ENCODE data around the gene IL20.
"Not testable (repeated sequence)": the region's sequence is repeated elsewhere in the genome, so short reads cannot be mapped to it uniquely, and the experiment has no call there.

IL20 gene

DNA sequence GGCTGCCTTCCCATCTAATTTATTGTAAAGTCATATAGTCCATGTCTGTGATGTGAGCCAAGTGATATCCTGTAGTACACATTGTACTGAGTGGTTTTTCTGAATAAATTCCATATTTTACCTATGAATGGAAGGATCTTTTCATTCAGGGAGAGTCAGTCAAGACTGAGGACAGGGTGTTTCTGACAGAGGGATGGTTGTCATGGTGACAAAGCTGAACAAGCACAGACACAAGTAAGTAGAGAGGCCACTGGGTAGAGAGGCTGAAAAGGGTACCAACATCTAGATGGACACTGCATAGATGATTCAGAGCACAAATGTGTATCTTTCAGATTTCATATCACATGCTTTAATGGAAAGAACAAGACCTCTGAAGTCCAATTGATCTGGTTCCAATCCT is 22.6 kb upstream of the IL20 start:
- DNase-seq (ENCODE audit: low spot score): no peak

DNA sequence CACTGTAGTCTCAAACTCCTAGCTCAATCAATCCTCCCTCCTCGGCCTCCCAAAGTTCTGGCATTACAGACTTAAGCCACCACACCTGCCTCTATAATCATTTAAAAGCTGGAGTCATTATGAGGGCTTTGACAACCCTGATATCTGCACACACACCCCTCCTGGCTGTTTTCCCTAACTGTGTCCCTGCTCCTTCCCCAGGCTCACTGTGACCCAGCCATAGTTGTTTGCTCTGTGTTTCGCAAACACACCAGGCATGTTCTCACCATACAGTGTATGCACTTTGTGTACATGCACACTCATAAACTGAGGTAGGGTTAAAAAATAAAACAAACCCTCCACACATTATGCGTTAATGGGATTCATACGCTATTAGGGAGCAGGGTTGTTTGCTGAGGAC is 21.8 kb upstream of the IL20 start:
- no peak for DNase-seq (ENCODE audit: low spot score)

DNA sequence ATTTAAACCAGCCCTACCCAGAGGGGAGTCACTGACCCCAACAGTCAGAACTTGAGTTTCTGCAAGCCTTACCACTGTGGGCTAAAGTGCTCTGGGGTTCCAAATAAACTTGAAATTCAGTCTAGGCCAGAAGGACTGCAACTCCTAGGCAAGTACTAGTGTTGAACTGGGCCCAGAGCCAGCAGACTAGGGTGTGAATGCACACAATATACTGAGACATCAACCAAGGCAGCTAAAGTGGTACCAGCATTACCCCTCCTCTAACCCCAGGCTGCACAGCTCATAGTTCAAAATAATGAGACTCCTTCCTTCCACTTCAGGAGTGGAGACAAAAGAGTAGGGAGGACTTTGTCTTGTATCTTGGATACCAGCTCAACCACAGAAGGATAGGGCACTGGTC is 18.9 kb upstream of the IL20 start:
- DNase-seq (ENCODE audit: low spot score): no peak

DNA sequence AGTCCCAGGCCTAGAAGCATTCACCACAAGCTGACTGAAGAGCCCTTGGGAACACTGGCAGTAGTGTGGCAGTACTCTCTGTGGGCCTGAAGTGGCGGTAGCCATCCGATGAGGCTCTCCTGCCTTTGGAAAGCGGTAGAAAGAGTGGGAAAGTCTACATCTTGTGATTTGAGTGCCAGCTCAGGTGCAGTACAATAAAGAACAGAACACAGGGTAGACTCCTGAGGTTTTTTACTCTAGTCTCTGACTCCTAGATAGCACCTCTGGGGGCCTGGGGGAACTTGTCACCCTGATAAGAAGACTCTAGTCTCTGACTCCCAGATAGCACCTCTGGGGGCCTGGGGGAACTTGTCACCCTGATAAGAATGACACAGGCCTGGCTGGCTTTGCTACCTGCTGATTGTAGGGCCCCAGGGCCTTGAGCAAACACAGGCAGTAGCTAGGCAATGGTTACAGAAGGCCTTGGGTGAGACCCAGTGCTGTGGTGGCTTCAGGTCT is 18.0 kb upstream of the IL20 start:
- no peak for DNase-seq (ENCODE audit: low spot score)

DNA sequence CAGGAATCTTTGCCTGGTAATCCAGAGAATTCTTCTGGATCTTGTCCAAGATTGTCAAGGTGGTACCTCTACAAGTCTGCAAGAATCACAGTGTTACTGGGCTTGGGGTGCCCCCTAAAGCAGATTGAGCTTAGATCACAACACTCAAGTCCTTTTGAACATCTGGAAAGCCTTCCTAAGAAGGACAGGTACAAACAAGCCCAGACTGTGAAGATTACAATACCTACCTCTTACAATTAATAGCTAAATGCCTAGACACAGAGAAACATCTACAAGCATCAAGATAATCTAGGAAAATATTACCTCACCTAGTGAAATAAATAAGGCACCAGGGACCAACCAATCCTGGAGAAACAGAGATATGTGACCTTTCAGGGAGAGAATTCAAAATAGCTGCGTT is 17.5 kb upstream of the IL20 start:
- DNase-seq (ENCODE audit: low spot score): no peak

DNA sequence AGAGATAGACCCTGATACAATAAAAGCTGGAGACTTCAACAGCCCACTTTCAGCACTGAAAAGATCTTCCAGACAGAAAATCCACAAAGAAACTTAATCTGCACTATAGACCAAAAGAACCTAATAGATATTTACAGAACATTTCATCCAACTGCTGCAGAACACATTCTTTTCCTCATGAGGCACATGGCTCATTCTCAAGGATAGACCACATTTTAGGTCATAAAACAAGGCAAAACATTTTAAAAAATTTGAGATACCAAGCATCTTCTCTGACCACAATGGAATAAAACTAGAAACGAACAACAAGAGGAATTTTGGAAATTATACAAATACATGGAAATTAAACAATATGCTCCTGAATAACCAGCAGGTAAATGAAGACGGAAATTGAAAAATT is 15.0 kb upstream of the IL20 start:
- DNase-seq (ENCODE audit: low spot score): no peak

DNA sequence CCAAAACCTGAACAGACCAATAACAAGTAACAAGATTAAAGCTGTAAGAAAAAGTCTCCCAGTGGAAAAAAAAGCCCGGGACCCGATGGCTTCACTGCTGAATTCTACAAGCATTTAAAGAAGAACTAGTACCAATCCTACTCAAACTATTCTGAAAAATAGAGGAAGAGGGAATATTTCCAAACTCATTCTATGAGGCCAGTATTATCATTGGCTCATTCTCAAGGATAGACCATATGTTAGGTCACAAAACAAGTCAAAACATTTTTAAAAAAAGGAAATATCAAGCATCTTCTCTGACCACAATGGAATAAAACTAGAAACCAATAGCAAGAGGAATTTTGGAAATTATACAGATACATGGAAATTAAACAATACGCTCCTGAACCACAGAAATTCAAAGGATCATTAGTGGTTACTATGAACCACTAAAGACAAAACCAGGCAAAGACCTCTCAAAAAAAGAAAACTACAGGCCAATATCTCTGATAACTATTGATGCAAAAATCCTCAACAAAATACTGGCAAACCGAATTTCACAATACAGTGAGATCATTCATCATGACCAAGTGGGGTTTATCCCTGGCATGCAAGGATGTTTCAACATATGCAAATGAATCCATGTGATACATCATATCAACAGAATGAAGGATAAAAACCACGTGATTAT is 13.9 kb upstream of the IL20 start:
- peak; percentile 21 for DNase-seq (ENCODE audit: low spot score)

DNA sequence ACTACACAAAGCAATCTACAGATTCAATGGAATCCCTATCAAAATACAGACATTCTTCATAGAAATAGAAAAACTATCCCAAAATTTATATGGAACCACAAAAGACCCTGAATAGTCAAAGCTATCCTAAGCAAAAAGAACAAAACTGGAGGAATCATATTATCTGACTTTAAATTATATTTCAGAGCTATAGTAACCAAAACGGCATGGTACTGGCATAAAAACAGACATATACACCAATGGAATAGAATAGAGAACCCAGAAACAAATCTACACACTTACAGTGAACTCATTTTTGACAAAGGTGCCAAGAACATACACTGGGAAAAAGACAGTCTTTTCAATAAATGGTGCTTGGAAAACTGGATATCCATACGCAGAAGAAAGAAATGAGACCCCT is 12.8 kb upstream of the IL20 start:
- not testable (repeated sequence) for DNase-seq (ENCODE audit: low spot score)

DNA sequence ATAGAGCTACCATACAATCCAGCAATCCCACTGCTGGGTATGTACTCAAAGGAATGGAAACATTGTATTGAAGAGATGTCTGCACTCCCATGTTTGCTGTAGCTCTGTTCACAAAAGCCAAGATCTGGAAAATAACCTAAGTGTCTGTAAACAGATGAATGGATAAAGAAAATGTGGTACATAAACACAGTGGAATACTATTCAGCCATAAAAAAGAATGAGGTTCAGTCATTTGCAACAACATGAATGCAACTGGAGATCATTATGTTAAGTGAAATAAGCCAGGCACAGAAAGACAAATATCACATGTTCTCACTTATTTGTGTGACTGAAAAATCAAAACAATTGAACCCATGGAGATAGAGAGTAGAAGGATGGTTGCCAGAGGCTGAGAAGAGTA is 11.7 kb upstream of the IL20 start:
- DNase-seq (ENCODE audit: low spot score): not testable (repeated sequence)

DNA sequence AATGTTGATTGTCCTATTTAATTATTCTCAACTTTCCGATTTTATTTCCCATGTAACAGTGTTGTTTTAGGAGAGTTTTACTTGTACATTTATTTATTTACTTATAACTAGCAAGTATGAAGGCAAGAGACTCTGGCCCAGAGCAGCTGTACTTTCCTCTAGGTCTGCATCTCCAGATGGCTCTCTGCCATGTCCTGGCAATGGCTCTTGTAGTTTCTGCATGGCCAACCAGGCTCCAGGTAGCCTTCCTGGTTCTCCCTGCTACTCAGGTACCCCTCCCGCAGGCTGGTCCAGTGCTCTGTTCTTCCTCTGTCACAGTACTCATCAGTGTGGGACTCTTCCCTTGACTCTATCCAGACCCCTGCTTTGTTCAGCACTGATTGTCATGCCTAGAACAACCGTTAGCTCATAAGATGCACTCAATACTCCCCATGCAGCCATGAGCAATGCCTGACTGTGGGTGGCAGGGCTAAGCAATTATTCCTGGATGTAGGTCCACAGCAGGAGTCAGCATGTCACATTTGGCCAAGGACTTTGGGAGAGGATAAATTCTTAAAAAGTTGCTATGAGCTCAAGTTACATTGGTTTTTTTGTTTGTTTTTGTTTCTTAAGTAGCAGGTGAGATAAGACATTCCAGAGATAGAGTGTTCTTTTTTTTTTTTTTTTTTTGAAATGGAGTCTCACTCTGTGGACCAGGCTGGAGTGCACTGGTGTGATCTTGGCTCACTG is 10.9 kb upstream of the IL20 start:
- no peak for DNase-seq (ENCODE audit: low spot score)

DNA sequence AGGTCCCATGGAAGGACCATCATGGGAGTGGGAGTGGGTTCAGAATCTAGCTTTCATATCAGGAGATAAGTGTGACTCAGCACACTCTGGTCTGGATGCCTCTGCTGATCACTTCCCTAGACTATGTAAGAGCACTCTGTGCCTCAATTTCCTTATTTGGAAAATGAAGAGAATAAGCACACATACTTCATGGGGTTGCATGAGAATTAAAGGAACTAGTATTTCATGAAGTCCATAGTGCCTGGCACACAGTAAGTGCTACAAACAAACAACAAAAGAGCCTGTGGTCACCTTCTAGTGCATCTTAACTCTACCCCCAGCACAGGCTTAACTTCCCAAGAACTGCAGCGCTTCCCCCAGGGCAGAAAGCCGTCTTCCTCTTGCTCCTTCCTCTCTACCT is 9.6 kb upstream of the IL20 start:
- DNase-seq (ENCODE audit: low spot score): no peak

DNA sequence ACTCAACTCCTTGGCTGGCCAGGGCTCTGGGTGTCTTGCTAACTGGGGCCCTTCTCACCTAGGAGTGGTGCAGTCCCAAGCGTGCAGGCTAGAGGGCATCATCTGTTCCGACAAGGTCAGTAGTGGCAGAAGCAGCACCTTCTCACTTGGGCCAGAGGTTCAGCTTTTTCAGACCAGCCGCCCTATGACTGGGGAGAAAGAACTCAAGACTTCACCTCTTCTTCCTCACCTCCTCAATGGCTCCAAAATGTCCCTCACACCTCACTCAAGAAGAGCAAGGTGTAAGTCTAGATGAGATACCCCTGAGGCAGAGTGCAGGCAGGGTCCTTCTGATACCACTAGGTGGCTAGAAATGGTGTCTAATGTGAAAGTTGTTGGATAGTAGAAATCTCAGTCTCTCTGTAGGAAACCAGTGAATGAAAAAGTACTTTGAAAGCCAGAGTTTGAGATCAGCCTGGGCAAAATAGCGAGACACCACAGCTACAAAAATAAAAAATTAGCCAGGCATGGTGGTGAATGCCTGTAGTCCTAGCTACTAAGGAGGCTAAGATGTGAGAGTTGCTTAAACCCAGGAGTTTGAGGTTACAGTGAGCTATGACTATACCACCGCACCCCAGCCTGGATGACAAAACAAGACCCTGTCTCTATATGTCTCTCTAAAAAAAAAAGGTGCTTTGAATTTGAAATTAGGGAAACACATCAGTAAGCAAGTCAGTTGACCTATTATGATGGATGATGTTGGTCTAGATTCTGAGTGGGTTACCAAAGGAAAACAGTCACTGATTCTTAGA is 8.6 kb upstream of the IL20 start:
- DNase-seq (ENCODE audit: low spot score): no peak

DNA sequence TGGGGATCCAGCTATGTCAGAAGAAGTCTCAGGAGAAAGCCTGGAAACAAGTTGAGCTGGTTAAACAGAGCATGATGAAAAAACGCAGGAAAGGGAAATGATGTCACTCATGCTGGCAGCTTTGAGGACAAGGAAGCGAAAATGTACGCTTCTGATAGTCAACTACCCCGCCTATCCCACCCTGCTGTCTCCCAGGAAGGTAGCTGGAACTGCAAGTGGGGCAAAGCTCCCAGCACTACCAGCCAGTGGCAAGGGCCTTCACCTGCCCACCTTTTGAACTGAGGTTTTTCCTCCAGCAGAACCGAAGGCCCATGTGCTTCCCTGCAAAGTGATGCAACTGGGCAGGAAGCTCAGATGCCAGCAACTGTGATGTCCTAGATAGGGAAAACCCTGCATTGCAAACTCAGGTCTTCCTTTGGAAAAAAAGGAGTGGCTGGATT is 6.3 kb upstream of the IL20 start:
- no peak for DNase-seq (ENCODE audit: low spot score)

DNA sequence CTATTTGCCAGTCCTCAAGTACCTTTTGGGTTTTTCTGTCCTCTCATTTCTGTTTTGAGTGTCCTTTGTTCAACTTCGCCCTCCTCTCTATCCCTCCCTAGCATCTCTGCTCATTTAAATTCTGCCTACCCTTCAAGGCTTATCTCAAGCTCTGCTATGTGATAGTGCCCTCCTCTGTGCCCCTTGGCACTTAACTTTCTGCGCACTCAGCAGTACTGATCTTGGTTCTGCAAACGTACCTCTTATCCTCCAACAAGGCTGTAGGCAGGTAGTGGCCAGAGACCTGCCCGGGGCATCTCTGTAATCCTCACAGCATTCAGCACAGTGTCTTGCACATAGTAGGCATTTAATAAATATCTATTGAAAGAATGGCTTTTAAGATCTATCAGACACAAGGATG is 5.3 kb upstream of the IL20 start:
- no peak for DNase-seq (ENCODE audit: low spot score)

DNA sequence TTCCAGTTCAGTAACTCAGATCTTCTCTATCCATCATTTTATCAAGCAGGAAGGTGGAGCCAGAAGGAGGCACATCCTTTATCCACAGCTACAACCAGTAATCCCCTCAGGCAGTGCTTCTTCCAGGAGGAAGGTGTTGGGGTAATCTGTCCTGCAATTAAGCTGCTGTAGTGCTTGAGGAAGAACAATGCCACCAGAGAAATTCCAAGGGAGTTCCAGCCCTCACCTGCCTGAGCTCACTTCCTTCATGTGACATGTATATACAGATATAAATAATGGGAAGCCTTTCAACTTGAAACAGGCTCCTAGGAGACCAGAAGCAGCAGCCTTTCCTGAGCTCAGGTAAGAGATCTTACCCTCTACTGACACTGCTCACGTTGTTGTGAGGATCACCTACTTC is 2.2 kb upstream of the IL20 start:
- no peak for DNase-seq (ENCODE audit: low spot score)

DNA sequence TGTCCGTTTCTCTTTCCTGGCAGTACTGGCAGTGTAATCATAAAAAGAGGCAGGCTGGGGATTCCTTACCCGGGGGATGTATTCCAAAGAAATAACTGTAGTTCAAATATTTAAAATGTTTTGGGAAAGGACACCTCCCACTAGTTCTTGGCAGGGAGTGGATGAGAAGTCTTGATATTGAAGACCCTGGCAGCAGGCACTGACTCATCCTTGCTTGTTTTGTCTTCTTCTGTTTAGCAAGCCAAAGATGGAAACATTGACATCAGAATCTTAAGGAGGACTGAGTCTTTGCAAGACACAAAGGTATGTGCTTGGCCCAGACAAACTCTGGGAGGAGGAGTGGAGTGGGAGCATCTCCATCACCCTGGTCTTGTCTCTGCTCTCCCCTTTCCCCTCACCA is 639 bp downstream of the IL20 start:
- peak; percentile 24 for DNase-seq (ENCODE audit: low spot score)

DNA sequence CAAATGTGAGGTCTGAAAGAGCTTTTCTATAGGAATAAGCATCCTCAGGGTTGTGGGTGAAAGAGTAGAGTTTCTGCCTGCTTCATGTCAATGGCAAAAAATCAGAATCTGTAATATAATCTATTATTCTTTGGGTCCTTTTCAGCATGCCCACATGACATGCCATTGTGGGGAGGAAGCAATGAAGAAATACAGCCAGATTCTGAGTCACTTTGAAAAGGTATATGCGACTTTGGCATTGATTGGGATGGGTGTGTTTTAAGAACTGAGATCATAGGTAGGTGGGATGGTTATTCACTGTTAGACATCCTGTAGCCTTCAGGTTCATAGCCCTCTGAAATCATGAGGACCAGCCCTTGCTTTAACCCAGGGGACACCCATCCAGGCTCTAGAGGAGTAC is 1.8 kb downstream of the IL20 start:
- DNase-seq (ENCODE audit: low spot score): no peak

DNA sequence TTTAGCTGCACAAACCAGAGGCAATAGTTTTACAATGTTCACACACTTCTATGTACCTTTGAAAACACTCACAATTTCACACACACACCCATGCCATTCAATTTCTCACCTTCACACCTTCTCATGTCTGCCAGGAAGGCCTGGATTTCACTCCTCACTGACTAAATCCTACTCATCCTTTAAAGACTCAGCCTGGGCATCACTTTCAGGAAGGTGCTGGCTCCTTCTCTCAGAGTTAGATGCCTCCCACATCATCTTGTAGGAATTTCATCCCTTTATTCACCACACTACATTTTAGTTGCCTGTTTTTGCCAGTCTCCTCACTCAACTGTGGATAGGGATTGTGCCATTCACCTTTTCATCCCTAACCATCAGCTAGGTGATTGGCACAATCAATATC is 2.3 kb downstream of the IL20 start:
- no peak for DNase-seq (ENCODE audit: low spot score)

DNA sequence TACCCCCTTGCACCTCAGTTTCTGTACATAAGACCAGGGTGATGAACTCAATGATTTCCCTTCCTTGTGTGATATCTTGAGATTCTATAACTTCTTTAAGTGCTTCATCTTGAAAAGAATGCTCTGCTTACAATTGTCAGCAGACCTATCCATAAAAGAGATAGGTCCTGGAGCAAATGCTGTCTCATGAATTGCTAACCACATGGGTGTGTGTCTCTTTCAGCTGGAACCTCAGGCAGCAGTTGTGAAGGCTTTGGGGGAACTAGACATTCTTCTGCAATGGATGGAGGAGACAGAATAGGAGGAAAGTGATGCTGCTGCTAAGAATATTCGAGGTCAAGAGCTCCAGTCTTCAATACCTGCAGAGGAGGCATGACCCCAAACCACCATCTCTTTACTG is 2.8 kb downstream of the IL20 start:
- no peak for DNase-seq (ENCODE audit: low spot score)

DNA sequence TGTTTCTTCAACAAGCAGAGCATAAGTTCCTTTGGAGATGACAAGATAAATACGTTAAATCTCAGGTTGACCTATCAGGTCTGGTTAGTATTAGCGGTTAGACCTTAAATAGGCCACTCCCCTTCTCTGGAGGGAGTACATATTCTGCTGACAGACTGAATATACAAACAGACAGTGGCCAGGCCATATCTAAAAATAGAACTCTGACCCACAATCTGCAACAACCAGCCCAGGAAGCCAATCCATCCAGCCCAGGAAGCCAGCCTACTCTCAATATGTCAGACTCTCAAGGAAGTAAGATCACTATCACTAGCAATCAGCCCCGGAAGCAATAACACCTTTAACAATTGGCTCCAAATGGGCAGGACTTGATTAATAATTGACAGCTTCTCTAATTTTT is 6.7 kb downstream of the IL20 start:
- DNase-seq (ENCODE audit: low spot score): no peak

DNA sequence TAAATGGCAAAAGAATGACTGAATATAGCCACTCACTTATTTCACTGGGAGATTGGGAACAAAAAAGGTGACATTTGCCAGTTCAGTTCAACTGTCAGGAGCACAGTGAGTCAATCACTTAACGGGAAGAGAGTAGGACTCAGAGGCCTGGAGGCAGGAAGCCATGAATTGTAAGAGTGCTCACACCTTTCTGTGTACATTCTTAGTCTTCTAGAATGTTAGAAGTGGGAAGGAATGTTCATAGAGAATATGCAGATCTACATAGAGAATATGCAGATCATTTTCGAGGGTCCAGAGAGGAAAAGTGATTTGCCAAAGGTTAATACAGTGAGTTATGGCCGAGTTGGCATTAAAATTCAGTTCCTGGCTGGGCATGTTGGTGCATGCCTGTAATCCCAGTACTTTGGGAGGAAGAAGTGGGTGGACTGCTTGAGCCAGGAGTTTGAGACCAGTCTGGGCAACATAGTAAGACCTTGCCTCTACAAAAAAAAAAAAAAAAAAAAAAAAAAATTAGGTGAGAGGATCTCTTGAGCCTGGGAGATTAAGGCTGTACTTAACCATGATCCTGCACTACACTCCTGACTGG is 8.3 kb downstream of the IL20 start:
- no peak for DNase-seq (ENCODE audit: low spot score)

DNA sequence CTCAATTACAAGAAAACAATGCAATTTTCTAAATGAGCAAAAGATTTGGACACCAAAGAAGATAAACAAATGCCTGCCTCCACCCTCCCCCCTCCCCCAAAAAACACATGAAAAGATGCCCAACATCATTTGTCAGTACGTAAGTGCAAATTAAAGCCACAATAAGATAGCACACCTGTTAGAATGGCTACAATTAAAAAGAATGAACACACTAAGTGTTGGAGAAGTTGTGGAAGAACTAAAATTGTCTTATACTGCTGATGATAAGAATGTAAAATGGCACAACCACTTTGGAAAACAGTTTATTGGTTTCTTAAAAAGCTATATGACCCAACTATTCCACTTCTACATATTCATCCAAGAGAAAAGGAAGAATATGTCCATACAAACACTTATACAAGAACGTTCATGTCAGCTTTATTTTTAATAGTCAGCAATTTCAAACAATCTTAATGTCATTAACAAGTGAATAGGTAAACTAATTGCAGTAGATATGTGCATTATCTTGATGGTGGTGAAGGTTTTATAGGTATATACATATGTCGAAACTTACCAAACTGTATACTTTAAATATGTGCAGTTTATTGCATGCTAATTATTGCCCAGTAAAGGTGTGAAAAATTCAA is 10.4 kb downstream of the IL20 start:
- DNase-seq (ENCODE audit: low spot score): no peak

All from GM03348 (cell line).